Mucosa of stomach (tissue), 1 donor: ENCODE data around the gene PRX.

ENCODE experiments used
- H3K27me3 ChIP-seq: one replicate; pipeline ENCODE4 v1.7.0; 2013; ENCODE audit warnings: mild to moderate bottlenecking, low read length; ENCODE audit not compliant: control insufficient read depth, insufficient read depth
- H3K36me3 ChIP-seq: one replicate; pipeline ENCODE4 v1.7.0; 2013; ENCODE audit warnings: low read length; ENCODE audit not compliant: control insufficient read depth, insufficient read depth
- H3K4me1 ChIP-seq: one replicate; pipeline ENCODE4 v1.7.0; 2013; ENCODE audit warnings: mild to moderate bottlenecking, low read length; ENCODE audit not compliant: control insufficient read depth, insufficient read depth
- H3K4me3 ChIP-seq: one replicate; pipeline ENCODE4 v1.7.0; 2013; ENCODE audit warnings: low read length
- H3K9ac ChIP-seq: one replicate; pipeline ENCODE4 v1.7.0; 2013; ENCODE audit warnings: mild to moderate bottlenecking, low read length, moderate library complexity
- H3K9me3 ChIP-seq: one replicate; pipeline ENCODE4 v1.7.0; 2013; ENCODE audit warnings: mild to moderate bottlenecking, low read length, moderate library complexity; ENCODE audit not compliant: control insufficient read depth
- donor health status: Pancreatic carcinoma.

PRX gene

DNA sequence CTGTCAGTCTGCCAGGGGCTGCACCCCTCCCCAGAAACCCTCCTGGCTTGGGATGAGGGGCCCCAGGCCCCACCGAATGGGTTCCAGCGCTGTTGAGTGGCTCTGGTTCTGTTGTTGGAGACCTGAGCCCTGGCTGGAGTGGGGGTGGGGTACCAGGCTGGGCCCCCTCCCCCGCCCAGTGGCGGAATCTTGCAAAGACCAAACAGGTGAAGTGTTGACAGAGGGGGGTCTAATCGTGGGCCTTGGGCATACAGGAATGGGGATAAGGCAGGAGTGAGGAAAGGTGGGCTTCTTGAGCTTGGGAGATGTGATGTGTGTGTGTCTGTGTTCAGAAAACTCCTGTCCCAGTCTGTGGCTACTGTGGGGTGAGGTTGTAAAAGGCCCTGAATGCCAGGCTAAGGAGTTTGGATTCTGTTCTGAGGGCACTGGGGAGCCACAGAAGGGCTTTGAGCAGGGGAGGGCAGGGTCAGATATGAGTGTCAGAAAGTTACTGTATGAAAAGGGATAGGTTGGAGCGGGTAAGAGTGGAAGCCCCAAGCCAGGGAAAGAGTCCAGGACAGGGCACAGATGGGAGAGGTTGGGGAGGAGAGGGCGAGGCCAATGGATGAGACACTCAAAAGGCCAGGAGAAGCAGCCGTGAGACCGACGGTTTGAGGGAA is 23.0 kb downstream of the PRX start, which contains the start of gene HIPK4:
TSS of gene HIPK4 (minus strand) at position 98 of the 659 bp plus-strand sequence. CDS start 279 bp downstream, outside the sequence.
- peaks cover 7% of the 10 kb centered on the region for H3K4me1 ChIP-seq
- no peak within 1 kb of the TSS for H3K4me3 ChIP-seq
- H3K9me3 ChIP-seq, result no peaks in the 10 kb centered on the region
- no peaks in the 10 kb centered on the region for H3K36me3 ChIP-seq
- H3K9ac ChIP-seq, result no peak within 1 kb of the TSS
- H3K27me3 ChIP-seq, result no peaks in the 10 kb centered on the region

GRCh38 chr19:40389404-40390083 is 23.6 kb downstream of the PRX start:
- peaks cover 7% of the 10 kb centered on the region for H3K4me1 ChIP-seq
- H3K27me3 ChIP-seq, result no peaks in the 10 kb centered on the region
- H3K9me3 ChIP-seq, result no peaks in the 10 kb centered on the region
- no peak overlapping the region for H3K9ac ChIP-seq
- H3K36me3 ChIP-seq, result no peaks in the 10 kb centered on the region
- H3K4me3 ChIP-seq, result no peak overlapping the region

- Histone ChIP-seq H3K27me3 (no peaks in the 10 kb centered on the region), H3K9me3 (no peaks in the 10 kb centered on the region), H3K4me1 (peaks cover 7% of the 10 kb centered on the region), H3K36me3 (no peaks in the 10 kb centered on the region), H3K4me3 (no peak overlapping the region), H3K9ac (no peak overlapping the region)
Observed at GRCh38 chr19:40388481-40388880, 24.7 kb downstream of the PRX start.

DNA sequence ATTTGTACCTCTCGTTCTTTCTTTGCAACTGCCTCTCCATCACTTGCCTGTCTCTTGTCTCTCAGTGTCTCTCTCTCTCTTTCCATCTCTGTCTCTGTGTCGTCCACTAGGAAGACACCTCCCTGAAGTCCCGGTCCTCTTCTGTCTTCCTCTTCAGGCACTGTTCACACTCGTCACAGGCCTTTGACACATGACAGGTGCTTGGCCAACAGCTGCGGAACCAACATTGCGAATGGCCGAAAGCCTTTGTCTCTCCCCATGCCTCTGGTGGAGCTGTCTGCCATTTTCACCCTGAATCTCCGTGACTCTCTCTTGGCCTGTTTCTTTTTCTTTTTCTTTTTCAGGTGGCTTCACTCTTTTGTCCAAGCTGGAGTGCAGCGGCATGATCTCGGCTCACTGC is 26.0 kb downstream of the PRX start:
- H3K36me3 ChIP-seq, result no peaks in the 10 kb centered on the region
- H3K9ac ChIP-seq, result no peak overlapping the region
- H3K9me3 ChIP-seq, result no peaks in the 10 kb centered on the region
- no peak overlapping the region for H3K4me3 ChIP-seq
- H3K4me1 ChIP-seq, result no peaks in the 10 kb centered on the region
- H3K27me3 ChIP-seq, result no peaks in the 10 kb centered on the region

DNA sequence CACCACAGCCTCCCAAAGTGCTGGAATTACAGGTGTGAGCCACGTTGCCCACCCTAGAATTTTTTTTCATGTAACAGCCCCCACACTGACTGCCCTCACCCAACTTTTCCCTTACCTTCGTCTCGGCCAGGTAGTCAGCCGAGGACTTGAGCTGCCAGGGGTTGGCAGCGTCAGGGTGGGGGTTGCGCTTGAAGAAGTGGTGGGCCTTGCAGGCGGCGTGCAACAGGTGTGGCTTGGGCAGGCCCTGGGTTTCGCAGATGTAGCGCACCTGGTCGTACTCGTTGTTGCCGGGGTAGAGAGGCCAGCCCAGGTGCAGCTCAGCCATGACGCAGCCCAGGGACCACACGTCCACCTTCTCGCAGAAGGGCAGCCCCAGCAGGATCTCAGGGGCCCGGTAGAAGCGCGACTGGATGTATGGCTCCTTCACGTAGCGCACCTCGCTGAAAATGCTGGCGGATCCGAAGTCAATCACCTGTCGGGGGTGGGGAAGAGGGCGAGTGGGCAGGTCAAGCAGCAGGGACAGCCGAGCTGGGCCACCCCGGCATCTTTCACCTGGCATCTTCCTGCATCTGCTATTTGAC is 29.4 kb downstream of the PRX start:
- Histone ChIP-seq H3K9ac (no peak overlapping the region), H3K4me3 (no peak overlapping the region), H3K36me3 (peaks cover 2% of the 10 kb centered on the region), H3K4me1 (no peaks in the 10 kb centered on the region), H3K9me3 (no peaks in the 10 kb centered on the region), H3K27me3 (no peaks in the 10 kb centered on the region)

DNA sequence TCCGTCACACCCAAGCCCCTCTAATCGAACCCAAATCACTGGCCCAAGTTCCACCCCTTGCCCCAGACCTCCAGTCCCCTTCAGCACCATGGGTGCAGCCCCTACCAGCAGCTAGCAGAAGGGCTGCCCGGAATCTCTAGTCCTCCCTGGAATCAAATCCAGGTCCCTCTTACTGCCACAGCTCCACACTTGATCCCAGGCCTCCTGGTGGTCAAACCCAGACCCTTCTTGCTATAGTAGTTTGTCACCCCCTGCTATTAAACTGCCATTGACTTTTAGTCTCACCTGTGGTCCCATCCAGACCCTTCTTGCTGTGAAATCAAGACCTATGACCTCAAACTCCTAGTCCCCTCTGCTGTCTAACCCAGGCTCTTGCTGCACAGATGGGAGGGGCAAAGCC is 31.9 kb downstream of the PRX start:
- Histone ChIP-seq H3K4me3 (no peak overlapping the region), H3K9ac (no peak overlapping the region), H3K27me3 (no peaks in the 10 kb centered on the region), H3K36me3 (peaks cover 4% of the 10 kb centered on the region), H3K4me1 (no peaks in the 10 kb centered on the region), H3K9me3 (no peaks in the 10 kb centered on the region)

GRCh38 chr19:40380199-40381037 is 32.8 kb downstream of the PRX start:
- H3K9ac ChIP-seq, result no peak overlapping the region
- H3K27me3 ChIP-seq, result no peaks in the 10 kb centered on the region
- no peaks in the 10 kb centered on the region for H3K4me1 ChIP-seq
- H3K36me3 ChIP-seq, result peaks cover 4% of the 10 kb centered on the region
- no peaks in the 10 kb centered on the region for H3K9me3 ChIP-seq
- H3K4me3 ChIP-seq, result no peak overlapping the region

GRCh38 chr19:40379446-40380198 is 33.6 kb downstream of the PRX start:
- Histone ChIP-seq H3K4me3 (no peak overlapping the region), H3K4me1 (no peaks in the 10 kb centered on the region), H3K9me3 (no peaks in the 10 kb centered on the region), H3K36me3 (peaks cover 4% of the 10 kb centered on the region), H3K9ac (no peak overlapping the region), H3K27me3 (no peaks in the 10 kb centered on the region)

GRCh38 chr19:40378509-40378908 is 34.7 kb downstream of the PRX start:
- Histone ChIP-seq H3K9me3 (no peaks in the 10 kb centered on the region), H3K36me3 (peaks cover 11% of the 10 kb centered on the region), H3K9ac (no peak overlapping the region), H3K27me3 (no peaks in the 10 kb centered on the region), H3K4me3 (no peak overlapping the region), H3K4me1 (no peaks in the 10 kb centered on the region)

DNA sequence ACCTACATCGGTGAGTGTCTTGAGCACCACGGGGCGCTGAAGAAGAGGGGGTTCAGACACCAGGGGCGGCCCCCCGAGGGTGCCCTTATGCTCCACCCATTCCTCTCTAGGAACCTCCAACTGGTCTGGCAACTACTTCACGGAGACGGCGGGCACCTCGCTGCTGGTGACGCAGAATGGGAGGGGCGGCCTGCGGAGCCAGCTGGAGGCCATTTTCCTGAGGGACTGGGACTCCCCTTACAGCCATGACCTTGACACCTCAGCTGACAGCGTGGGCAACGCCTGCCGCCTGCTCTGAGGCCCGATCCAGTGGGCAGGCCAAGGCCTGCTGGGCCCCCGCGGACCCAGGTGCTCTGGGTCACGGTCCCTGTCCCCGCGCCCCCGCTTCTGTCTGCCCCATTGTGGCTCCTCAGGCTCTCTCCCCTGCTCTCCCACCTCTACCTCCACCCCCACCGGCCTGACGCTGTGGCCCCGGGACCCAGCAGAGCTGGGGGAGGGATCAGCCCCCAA is 35.2 kb downstream of the PRX start:
- H3K4me1 ChIP-seq, result no peaks in the 10 kb centered on the region
- no peaks in the 10 kb centered on the region for H3K27me3 ChIP-seq
- no peaks in the 10 kb centered on the region for H3K9me3 ChIP-seq
- H3K36me3 ChIP-seq, result peaks cover 11% of the 10 kb centered on the region
- no peak overlapping the region for H3K4me3 ChIP-seq
- H3K9ac ChIP-seq, result no peak overlapping the region

GRCh38 chr19:40376286-40376862 is 36.8 kb downstream of the PRX start:
- Histone ChIP-seq H3K4me3 (no peak overlapping the region), H3K36me3 (peaks cover 15% of the 10 kb centered on the region)

More at GRCh38 chr19:40376286-40376862, 36.8 kb downstream of the PRX start:
- Histone ChIP-seq H3K9ac (no peak overlapping the region), H3K4me1 (no peaks in the 10 kb centered on the region), H3K27me3 (no peaks in the 10 kb centered on the region), H3K9me3 (no peaks in the 10 kb centered on the region)
